Measurements from ENCODE around the gene RAB28. TPM values are rescaled to one million over a fixed set of nuclear protein-coding genes. Genes with fewer than 3 reads are reported as not detected.

RAB28 gene
- total RNA-seq, 2 donors from 2014 or later: 10.9 to 14.5 TPM

- ATAC-seq: no peak
- WGBS, 2 donors: 100% methylated on average over 1 of the region's 1 CpG
These were observed 120.0 kb downstream of the RAB28 start for GRCh38 chr4:13364172-13364571.

GRCh38 chr4:13359809-13360208 is 124.3 kb downstream of the RAB28 start:
- Histone ChIP-seq H3K36me3 (replicated peaks in 1 of 2; ENCODE audit: insufficient read depth in 1 of 2, low read depth in 2 of 2) (no peaks in the 10 kb centered on the region), H3K4me1 (no peaks in the 10 kb centered on the region), H3K27me3 (no peaks in the 10 kb centered on the region), H3K9me3 (no peaks in the 10 kb centered on the region), H3K4me3 (no peak overlapping the region), H3K27ac (no peak overlapping the region)
- ATAC-seq (no peak), DNase-seq (no peak)
- intact Hi-C loops (cut with DNase I): no loop called here
- 93 to 95% methylated on average over 1 of the region's 1 CpG for WGBS, 2 donors
- TF ChIP-seq, protein P1, sequence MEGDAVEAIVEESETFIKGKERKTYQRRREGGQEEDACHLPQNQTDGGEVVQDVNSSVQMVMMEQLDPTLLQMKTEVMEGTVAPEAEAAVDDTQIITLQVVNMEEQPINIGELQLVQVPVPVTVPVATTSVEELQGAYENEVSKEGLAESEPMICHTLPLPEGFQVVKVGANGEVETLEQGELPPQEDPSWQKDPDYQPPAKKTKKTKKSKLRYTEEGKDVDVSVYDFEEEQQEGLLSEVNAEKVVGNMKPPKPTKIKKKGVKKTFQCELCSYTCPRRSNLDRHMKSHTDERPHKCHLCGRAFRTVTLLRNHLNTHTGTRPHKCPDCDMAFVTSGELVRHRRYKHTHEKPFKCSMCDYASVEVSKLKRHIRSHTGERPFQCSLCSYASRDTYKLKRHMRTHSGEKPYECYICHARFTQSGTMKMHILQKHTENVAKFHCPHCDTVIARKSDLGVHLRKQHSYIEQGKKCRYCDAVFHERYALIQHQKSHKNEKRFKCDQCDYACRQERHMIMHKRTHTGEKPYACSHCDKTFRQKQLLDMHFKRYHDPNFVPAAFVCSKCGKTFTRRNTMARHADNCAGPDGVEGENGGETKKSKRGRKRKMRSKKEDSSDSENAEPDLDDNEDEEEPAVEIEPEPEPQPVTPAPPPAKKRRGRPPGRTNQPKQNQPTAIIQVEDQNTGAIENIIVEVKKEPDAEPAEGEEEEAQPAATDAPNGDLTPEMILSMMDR (IDR thresholded peaks at IDR 0.05): no peak
- TF ChIP-seq POLR2A (IDR thresholded peaks at IDR 0.05): no peak

More at GRCh38 chr4:13364172-13364571, 120.0 kb downstream of the RAB28 start:
- H3K9me3 ChIP-seq: no peaks in the 10 kb centered on the region
- TF ChIP-seq, protein P1 (IDR thresholded peaks at IDR 0.05): no peak
- no peak for TF ChIP-seq POLR2A (IDR thresholded peaks at IDR 0.05)
- no peak for DNase-seq
- no peak overlapping the region for H3K27ac ChIP-seq
- H3K27me3 ChIP-seq: no peaks in the 10 kb centered on the region
- H3K36me3 ChIP-seq (replicated peaks in 1 of 2; ENCODE audit: insufficient read depth in 1 of 2, low read depth in 2 of 2): no peaks in the 10 kb centered on the region
- H3K4me3 ChIP-seq: no peak overlapping the region
- intact Hi-C loops (cut with DNase I): no loop called here
- no peaks in the 10 kb centered on the region for H3K4me1 ChIP-seq

DNA sequence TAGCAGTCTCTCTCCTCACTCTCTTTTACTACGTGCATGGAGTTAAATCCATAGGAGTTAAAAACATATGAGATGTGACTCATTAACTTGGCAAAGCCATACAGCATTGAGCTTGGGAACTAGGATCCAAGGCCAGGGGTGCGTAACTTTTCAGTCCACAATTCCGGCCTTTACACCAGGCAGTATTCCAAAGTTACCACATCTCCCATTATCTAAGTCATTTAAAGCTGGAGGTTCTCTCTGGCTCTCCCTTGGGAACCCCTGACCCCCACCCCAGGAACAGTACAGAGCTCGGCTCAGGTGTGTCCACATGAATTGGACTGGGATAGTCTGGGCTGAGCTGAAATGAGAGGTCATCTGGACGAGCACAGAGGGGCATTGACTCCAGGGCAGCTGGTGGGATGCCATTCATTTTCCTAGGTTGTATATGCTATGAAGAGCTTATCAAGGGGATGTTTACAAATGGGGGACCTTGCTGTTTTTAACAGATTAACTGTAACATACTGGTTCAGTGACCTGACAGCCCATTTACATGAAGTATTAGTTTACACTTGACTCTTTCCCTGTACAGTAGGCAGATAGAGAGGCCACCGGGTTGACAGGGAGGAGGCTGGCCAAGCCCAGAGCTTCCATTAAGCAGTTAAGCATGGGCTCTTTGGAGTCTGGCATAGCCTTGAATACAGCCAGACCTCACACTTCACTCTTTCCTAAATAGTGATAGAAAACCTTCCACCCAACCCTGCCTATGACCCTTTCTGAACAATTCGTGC is 128.8 kb downstream of the RAB28 start:
- Histone ChIP-seq H3K36me3 (replicated peaks in 1 of 2; ENCODE audit: insufficient read depth in 1 of 2, low read depth in 2 of 2) (no peaks in the 10 kb centered on the region), H3K4me1 (no peaks in the 10 kb centered on the region), H3K27ac (no peak overlapping the region), H3K4me3 (no peak overlapping the region), H3K9me3 (no peaks in the 10 kb centered on the region), H3K27me3 (no peaks in the 10 kb centered on the region)
- TF ChIP-seq POLR2A (IDR thresholded peaks at IDR 0.05): no peak
- 80 to 84% methylated on average over 7 of the region's 7 CpGs for WGBS, 2 donors
- ATAC-seq (no peak), DNase-seq (no peak)
- intact Hi-C loops (cut with DNase I): no loop called here

GRCh38 chr4:13349096-13349495 is 135.0 kb downstream of the RAB28 start:
- no peaks in the 10 kb centered on the region for H3K9me3 ChIP-seq
- no peaks in the 10 kb centered on the region for H3K27me3 ChIP-seq
- WGBS, 2 donors: 94 to 98% methylated on average over 3 of the region's 3 CpGs
- no peaks in the 10 kb centered on the region for H3K36me3 ChIP-seq (replicated peaks in 1 of 2; ENCODE audit: insufficient read depth in 1 of 2, low read depth in 2 of 2)
- H3K4me1 ChIP-seq: no peaks in the 10 kb centered on the region
- no peak for TF ChIP-seq POLR2A (IDR thresholded peaks at IDR 0.05)
- TF ChIP-seq, protein P1 (IDR thresholded peaks at IDR 0.05): no peak
- H3K27ac ChIP-seq: no peak overlapping the region
- no peak for DNase-seq
- no peak overlapping the region for H3K4me3 ChIP-seq
- ATAC-seq: no peak
- intact Hi-C loops (cut with DNase I): no loop called here

DNA sequence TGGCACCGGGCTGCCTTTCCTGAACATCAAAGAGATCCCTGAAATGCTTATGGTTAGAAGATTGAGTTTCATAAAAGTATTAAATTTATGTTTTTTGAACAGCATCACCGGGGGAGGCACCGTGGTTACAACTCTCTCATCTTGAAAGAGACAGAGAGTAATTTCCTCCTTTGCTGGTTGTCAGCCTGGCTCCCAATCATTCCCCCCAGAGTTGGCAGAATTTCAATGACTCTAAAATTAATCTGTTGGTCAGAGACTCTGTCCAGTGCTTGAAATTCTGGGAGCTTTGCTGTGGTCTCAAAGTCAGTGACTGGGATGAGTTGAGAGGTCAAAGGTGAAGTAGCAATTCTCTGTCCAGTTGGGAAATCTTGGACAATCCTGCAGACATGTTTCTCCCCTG is 135.9 kb downstream of the RAB28 start:
- intact Hi-C loops (cut with DNase I): no loop called here
- Histone ChIP-seq H3K4me3 (no peak overlapping the region), H3K4me1 (no peaks in the 10 kb centered on the region), H3K36me3 (replicated peaks in 1 of 2; ENCODE audit: insufficient read depth in 1 of 2, low read depth in 2 of 2) (no peaks in the 10 kb centered on the region), H3K27me3 (no peaks in the 10 kb centered on the region), H3K9me3 (no peaks in the 10 kb centered on the region), H3K27ac (no peak overlapping the region)
- WGBS, 2 donors: 89% methylated on average over 3 of the region's 3 CpGs
- DNase-seq: no peak
- TF ChIP-seq, protein P1 (IDR thresholded peaks at IDR 0.05): no peak
- no peak for TF ChIP-seq POLR2A (IDR thresholded peaks at IDR 0.05)
- ATAC-seq: no peak
